H1 (cell line): ENCODE measurements around the gene SHISA8. TPM values are rescaled to one million over a fixed set of nuclear protein-coding genes. Genes with fewer than 3 reads are reported as not detected.

Experiments used
- CTCF ChIA-PET: fragments of 300-600 bp; sonication (Branson Sonifier 250); formaldehyde crosslinking; loops from one replicate; lab custom pipeline; 2021; ENCODE audit not compliant: partially characterized antibody; lab: Charles Lee
- POLR2A ChIA-PET: fragments of 300-600 bp; sonication (Branson Sonifier 250); formaldehyde crosslinking; loops from one replicate; lab custom pipeline; 2021; ENCODE audit warnings: inconsistent platforms; ENCODE audit not compliant: partially characterized antibody; lab: Charles Lee
- DNase-seq, 2 experiments: peaks; one replicate each; pipeline versions ENCODE4 v3.0.0 to v3.0.0-alpha.2; 2010 to 2022; ENCODE audit warnings: low spot score in 2 of 2, low read depth in 1 of 2, mixed read lengths in 1 of 2
- FAIRE-seq: peaks from 2 replicates; lab custom pipeline; 2011; peaks lifted over from hg19 to GRCh38; lab: Jason Lieb, UNC
- H2AFZ ChIP-seq: 2 replicates; pipeline ENCODE4 v1.8.1; 2012; ENCODE audit warnings: low read length, inconsistent platforms
- H2AK5ac ChIP-seq: 2 replicates; pipeline ENCODE4 v1.6.1; 2013; ENCODE audit warnings: low read depth, low read length
- H2BK120ac ChIP-seq: replicated peaks from 2 replicates; pipeline ENCODE3; 2013; ENCODE audit warnings: low read depth, low read length, inconsistent platforms
- H2BK12ac ChIP-seq: 2 replicates; pipeline ENCODE4 v1.6.1; 2013; ENCODE audit warnings: low read depth, low read length
- H2BK15ac ChIP-seq: 2 replicates; pipeline ENCODE4 v1.6.1; 2013; ENCODE audit warnings: low read length
- H2BK20ac ChIP-seq: 2 replicates; pipeline ENCODE4 v1.6.1; 2013; ENCODE audit warnings: low read length
- H2BK5ac ChIP-seq: 2 replicates; pipeline ENCODE4 v1.6.1; 2013; ENCODE audit warnings: low read depth, low read length
- H3K14ac ChIP-seq: 2 replicates; pipeline ENCODE4 v1.6.1; 2013; ENCODE audit warnings: inconsistent platforms; ENCODE audit not compliant: insufficient read length
- H3K18ac ChIP-seq: 2 replicates; pipeline ENCODE4 v1.6.1; 2013; ENCODE audit warnings: low read length; ENCODE audit errors: extremely low read depth
- H3K23ac ChIP-seq: 2 replicates; pipeline ENCODE4 v1.6.1; 2013; ENCODE audit warnings: inconsistent platforms; ENCODE audit not compliant: insufficient read length
- H3K23me2 ChIP-seq: 2 replicates; pipeline ENCODE4 v1.6.1; 2013; ENCODE audit warnings: low read depth, low read length
- H3K27ac ChIP-seq: 2 replicates; pipeline ENCODE4 v1.6.1; 2011; ENCODE audit warnings: low read depth, low read length, inconsistent platforms
- H3K27me3 ChIP-seq, 4 experiments: replicated peaks in 1 of 4; 1 replicate in 1 of 4; 2 replicates in 3 of 4; pipeline versions ENCODE4 v1.6.1 to v1.8.1; 2011 to 2013; ENCODE audit warnings: low read length in 3 of 4, mild to moderate bottlenecking in 3 of 4, inconsistent platforms in 2 of 4, mixed read lengths in 2 of 4, moderate library complexity in 1 of 4; ENCODE audit not compliant: control insufficient read depth in 3 of 4, insufficient read depth in 3 of 4; ENCODE audit errors: extremely low read depth in 1 of 4
- H3K36me3 ChIP-seq, 4 experiments: 2 replicates each; pipeline versions ENCODE4 v1.6.1 to v1.8.1; 2011 to 2013; ENCODE audit warnings: mild to moderate bottlenecking in 4 of 4, low read length in 3 of 4, moderate library complexity in 2 of 4, control low read depth in 1 of 4, inconsistent platforms in 1 of 4; ENCODE audit not compliant: insufficient read depth in 4 of 4, control insufficient read depth in 2 of 4
- H3K4ac ChIP-seq: replicated peaks from 2 replicates; pipeline ENCODE3; 2013; ENCODE audit warnings: low read length, low read depth, mixed read lengths, inconsistent platforms; ENCODE audit not compliant: insufficient read length
- H3K4me1 ChIP-seq, 4 experiments: replicated peaks in 1 of 4; 1 replicate in 1 of 4; 2 replicates in 3 of 4; pipeline versions ENCODE4 v1.6.1 to v1.8.1; 2011 to 2013; ENCODE audit warnings: low read length in 3 of 4, inconsistent platforms in 2 of 4, mixed read lengths in 1 of 4; ENCODE audit not compliant: insufficient read depth in 4 of 4, control insufficient read depth in 3 of 4
- H3K4me2 ChIP-seq, 2 experiments: 2 replicates each; pipeline versions ENCODE4 v1.6.1 to v1.8.1; 2011 to 2013; ENCODE audit warnings: low read depth in 2 of 2, low read length in 2 of 2, control low read depth in 1 of 2, inconsistent platforms in 1 of 2, mild to moderate bottlenecking in 1 of 2; ENCODE audit not compliant: insufficient read depth in 1 of 2
- H3K4me3 ChIP-seq, 4 experiments: fragments of 200-600, 300-600 bp in 1 of 4; sonication (generic), shearing (Covaris generic), sonication (Bioruptor Twin) in 1 of 4; 2 replicates each; pipeline versions ENCODE4 v1.5.1 to v1.8.1; 2011 to 2016; ENCODE audit warnings: low read length in 4 of 4, low read depth in 3 of 4, control low read depth in 2 of 4, inconsistent platforms in 2 of 4, mild to moderate bottlenecking in 2 of 4, mixed read lengths in 1 of 4, moderate library complexity in 1 of 4; ENCODE audit not compliant: insufficient read depth in 2 of 4; ENCODE audit errors: extremely low read depth in 1 of 4
- H3K56ac ChIP-seq: replicated peaks from 2 replicates; pipeline ENCODE3; 2013; ENCODE audit warnings: low read depth, mild to moderate bottlenecking, mixed read lengths, low read length, inconsistent platforms; ENCODE audit not compliant: insufficient read length
- H3K79me1 ChIP-seq: 2 replicates; pipeline ENCODE4 v1.6.1; 2013; ENCODE audit warnings: low read depth, low read length, control low read depth
- H3K79me2 ChIP-seq, 2 experiments: 2 replicates each; pipeline versions ENCODE4 v1.6.1 to v1.8.1; 2012 to 2013; ENCODE audit warnings: low read length in 2 of 2, mild to moderate bottlenecking in 2 of 2, inconsistent platforms in 1 of 2; ENCODE audit not compliant: insufficient read depth in 2 of 2, control insufficient read depth in 1 of 2
- H3K9ac ChIP-seq, 4 experiments: replicated peaks in 1 of 4; 1 replicate in 1 of 4; 2 replicates in 3 of 4; pipeline versions ENCODE4 v1.6.1 to v1.8.1; 2011 to 2013; ENCODE audit warnings: low read depth in 3 of 4, low read length in 3 of 4, control low read depth in 2 of 4, mild to moderate bottlenecking in 2 of 4, moderate library complexity in 2 of 4, inconsistent platforms in 1 of 4; ENCODE audit errors: extremely low read depth in 1 of 4
- H3K9me3 ChIP-seq, 2 experiments: 2 replicates each; pipeline versions ENCODE4 v1.6.1 to v1.8.1; 2012 to 2013; ENCODE audit warnings: mild to moderate bottlenecking in 2 of 2, moderate library complexity in 2 of 2, control low read depth in 1 of 2, inconsistent platforms in 1 of 2, low read depth in 1 of 2, low read length in 1 of 2, mixed read lengths in 1 of 2; ENCODE audit not compliant: insufficient read depth in 2 of 2
- H4K20me1 ChIP-seq, 2 experiments: replicated peaks in 1 of 2; 2 replicates each; pipeline versions ENCODE3 to v1.8.1; 2011 to 2013; ENCODE audit warnings: inconsistent platforms in 2 of 2, low read length in 2 of 2, mild to moderate bottlenecking in 1 of 2; ENCODE audit not compliant: insufficient read depth in 2 of 2, control insufficient read depth in 1 of 2
- H4K5ac ChIP-seq: 2 replicates; pipeline ENCODE4 v1.6.1; 2013; ENCODE audit warnings: low read length, low read depth, mixed read lengths, inconsistent platforms; ENCODE audit not compliant: insufficient read length
- H4K8ac ChIP-seq: 2 replicates; pipeline ENCODE4 v1.8.0; 2013; ENCODE audit warnings: mild to moderate bottlenecking, moderate library complexity, low read length, inconsistent platforms; ENCODE audit not compliant: insufficient read depth; ENCODE audit errors: extremely low read depth
- H4K91ac ChIP-seq: replicated peaks from 2 replicates; pipeline ENCODE3; 2013; ENCODE audit warnings: low read length, mixed read lengths, inconsistent platforms; ENCODE audit not compliant: insufficient read length
- EZH2 ChIP-seq: fragments of 200-600 bp; sonication (generic); IDR thresholded peaks from 2 replicates; pipeline ENCODE4 v1.7.1; 2012; ENCODE audit warnings: low read depth, mild to moderate bottlenecking, moderate library complexity, low read length, inconsistent platforms; ENCODE audit not compliant: severe bottlenecking
- RNF2 ChIP-seq: fragments of 200-900, 300-1000 bp; sonication (generic); IDR thresholded peaks from 2 replicates; pipeline ENCODE4 v1.7.1; 2016; ENCODE audit warnings: borderline replicate concordance, low read depth, mild to moderate bottlenecking, antibody characterized with exemption, low read length; ENCODE audit not compliant: poor library complexity, severe bottlenecking; ENCODE audit errors: missing control alignments
- SP4 ChIP-seq: IDR thresholded peaks from 2 replicates; pipeline ENCODE4 v1.6.1; 2012; ENCODE audit warnings: low read length, inconsistent platforms
- SUZ12 ChIP-seq: fragments of 200-600 bp; sonication (generic); IDR thresholded peaks from 2 replicates; pipeline ENCODE4 v1.6.1; 2012; ENCODE audit warnings: mild to moderate bottlenecking, inconsistent platforms, low read length, moderate library complexity, mixed read lengths
- WGBS, 2 experiments: shearing (Covaris generic) in 1 of 2; methylation state at CpG; one replicate each; pipeline versions ENCODE4 v1.1.6 to v1.1.7; 2013 to 2015; ENCODE audit warnings: low lambda C conversion rate in 2 of 2, mixed read lengths in 2 of 2, inconsistent platforms in 1 of 2, low coverage in 1 of 2, missing lambda C conversion rate in 1 of 2; ENCODE audit not compliant: insufficient replicate concordance in 2 of 2, insufficient coverage in 1 of 2, insufficient read length in 1 of 2; ENCODE audit errors: extremely low coverage in 1 of 2, missing lambda C conversion rate in 1 of 2; 5-methylcytosine and 5-hydroxymethylcytosine counted together
- polyA plus RNA-seq, 7 experiments: library from polyadenylated mRNA; depleted of rRNA in 3 of 7; stranded (reverse) in 5 of 7; unstranded in 2 of 7; fragments of >200 nt in 5 of 7; fragments of 200-250 nt in 2 of 7; gene quantifications; 1 replicate in 5 of 7; 2 replicates in 1 of 7; 4 replicates in 1 of 7; pipeline versions ENCODE4 v1.2.1 to v1.2.3, GENCODE V29; 2011 to 2013; ENCODE audit warnings: missing spikeins in 2 of 7, mixed read lengths in 2 of 7
- total RNA-seq: library from RNA; stranded (reverse); fragmentation: NEBNext Ultra II Directional; extraction: Animal tissue kit (Norgen Biotek cat#: 25700); gene quantifications from 2 replicates; pipeline ENCODE4 v1.2.1, GENCODE V29; 2021

Gene SHISA8
- total and polyA plus RNA-seq, 2 of the 8 experiments (the other 6 are each of a cell fraction or from before 2014, with no cell fraction given): 0.14 to 0.89 TPM

DNA sequence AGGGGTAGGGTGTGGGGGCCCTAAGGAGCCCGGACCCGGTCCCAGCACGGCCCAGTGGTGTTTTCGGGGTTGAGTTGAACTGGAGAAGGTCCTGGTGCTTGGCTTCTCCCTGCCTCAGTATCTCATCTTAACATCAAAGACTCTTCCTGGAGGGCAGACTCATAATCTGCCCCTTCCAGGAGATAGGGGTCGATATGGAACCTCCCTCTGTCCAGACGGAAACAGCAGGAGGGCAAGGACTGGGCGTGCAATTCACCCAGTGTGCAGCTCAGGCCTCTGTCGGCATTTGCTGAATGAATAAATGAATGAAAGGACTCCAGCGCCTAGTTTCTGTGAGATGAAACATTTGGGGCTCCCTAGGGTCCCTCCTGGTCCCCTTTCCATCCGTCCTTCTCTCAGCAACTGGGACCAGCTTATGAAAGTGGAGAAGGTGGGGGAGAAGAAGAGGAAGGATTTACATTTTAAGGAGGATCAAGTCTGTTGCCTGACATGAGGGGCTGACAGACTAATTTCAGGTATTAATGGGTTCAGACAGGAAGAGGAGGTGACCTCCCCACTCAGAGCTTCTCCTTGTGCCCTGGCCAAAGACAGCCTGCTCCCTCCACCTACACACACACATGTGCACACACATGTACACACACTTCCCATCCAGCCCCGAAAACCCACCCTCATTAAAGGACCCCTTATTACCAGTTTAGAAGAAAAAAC lies 1.1 kb upstream of the SHISA8 start:
- Histone ChIP-seq H3K4me1 (peaks cover 0 to 20% (median 14%) of the 10 kb centered on the region in 4 experiments; a peak in 6 of 7 replicates), H3K27ac (no peak overlapping the region), H3K79me1 (no peaks in the 10 kb centered on the region), H2BK120ac (no peak overlapping the region), H2BK15ac (peak overlapping the region; percentile 95; the same call in 1 of the 2 replicates), H2BK12ac (peak overlapping the region; percentile 39; the same call in 1 of the 2 replicates), H3K23me2 (peaks cover 12% of the 10 kb centered on the region; the same call in 1 of the 2 replicates), H2BK20ac (no peak overlapping the region), H4K8ac (no peak overlapping the region), H4K20me1 (peaks cover 13 to 24% of the 10 kb centered on the region in 2 experiments), H3K9me3 (no peaks in the 10 kb centered on the region; a peak in 1 of 4 replicates), H3K4ac (no peak overlapping the region), H3K56ac (no peak overlapping the region), H4K91ac (no peak overlapping the region), H4K5ac (no peak overlapping the region), H3K4me2 (peak overlapping the region; percentile 68 to 95), H2AFZ (no peak overlapping the region), H2AK5ac (no peak overlapping the region), H3K36me3 (peaks cover 0 to 9% (median 0%) of the 10 kb centered on the region in 4 experiments; a peak in 1 of 8 replicates), H3K9ac (no peak overlapping the region), H3K4me3 (peak overlapping the region; percentile 30 to 65 (median 40); a peak in 7 of 8 replicates), H3K18ac (no peak overlapping the region), H3K14ac (no peak overlapping the region), H3K23ac (no peak overlapping the region), H3K27me3 (peaks cover 62 to 98% (median 90%) of the 10 kb centered on the region in 4 experiments), H3K79me2 (no peaks in the 10 kb centered on the region), H2BK5ac (no peak overlapping the region)
- WGBS, 2 experiments: 29% methylated on average over 7 of the region's 11 CpGs; no CpG with 5 or more reads in 1 of the 2 experiments
- FAIRE-seq: no peak
- TF ChIP-seq SP4: no peak
- TF ChIP-seq SUZ12: peak; percentile 42
- peak; percentile 20 for TF ChIP-seq EZH2
- peak; percentile 74 for TF ChIP-seq RNF2
- ChIA-PET CTCF (interaction anchor here (0.9 to 2.9 kb wide), 4 partner anchors 10 to 31 kb away, joined by 3 to 13 read pairs (median 8); partner anchors contain the start of gene CENPM), POLR2A (interaction anchor here (0.5 to 1.7 kb wide), 6 partner anchors 8 to 84 kb away, joined by 3 to 7 read pairs (median 4); partner anchors contain the start of gene CENPM)
- DNase-seq: no peak
